H1 (cell line): ENCODE results near the gene GFY. TPM values are rescaled to one million over a fixed set of nuclear protein-coding genes. Genes with fewer than 3 reads are reported as not detected.

Experiments used
- CTCF ChIA-PET: fragments of 300-600 bp; sonication (Branson Sonifier 250); formaldehyde crosslinking; loops from one replicate; lab custom pipeline; 2021; ENCODE audit not compliant: partially characterized antibody; lab: Charles Lee
- POLR2A ChIA-PET: fragments of 300-600 bp; sonication (Branson Sonifier 250); formaldehyde crosslinking; loops from one replicate; lab custom pipeline; 2021; ENCODE audit warnings: inconsistent platforms; ENCODE audit not compliant: partially characterized antibody; lab: Charles Lee
- DNase-seq, 2 experiments: peaks; one replicate each; pipeline versions ENCODE4 v3.0.0 to v3.0.0-alpha.2; 2010 to 2022; ENCODE audit warnings: low spot score in 2 of 2, low read depth in 1 of 2, mixed read lengths in 1 of 2
- FAIRE-seq: peaks from 2 replicates; lab custom pipeline; 2011; peaks lifted over from hg19 to GRCh38; lab: Jason Lieb, UNC
- H2AFZ ChIP-seq: 2 replicates; pipeline ENCODE4 v1.8.1; 2012; ENCODE audit warnings: low read length, inconsistent platforms
- H2AK5ac ChIP-seq: 2 replicates; pipeline ENCODE4 v1.6.1; 2013; ENCODE audit warnings: low read depth, low read length
- H2BK120ac ChIP-seq: replicated peaks from 2 replicates; pipeline ENCODE3; 2013; ENCODE audit warnings: low read depth, low read length, inconsistent platforms
- H2BK12ac ChIP-seq: 2 replicates; pipeline ENCODE4 v1.6.1; 2013; ENCODE audit warnings: low read depth, low read length
- H2BK15ac ChIP-seq: 2 replicates; pipeline ENCODE4 v1.6.1; 2013; ENCODE audit warnings: low read length
- H2BK20ac ChIP-seq: 2 replicates; pipeline ENCODE4 v1.6.1; 2013; ENCODE audit warnings: low read length
- H2BK5ac ChIP-seq: 2 replicates; pipeline ENCODE4 v1.6.1; 2013; ENCODE audit warnings: low read depth, low read length
- H3K14ac ChIP-seq: 2 replicates; pipeline ENCODE4 v1.6.1; 2013; ENCODE audit warnings: inconsistent platforms; ENCODE audit not compliant: insufficient read length
- H3K18ac ChIP-seq: 2 replicates; pipeline ENCODE4 v1.6.1; 2013; ENCODE audit warnings: low read length; ENCODE audit errors: extremely low read depth
- H3K23ac ChIP-seq: 2 replicates; pipeline ENCODE4 v1.6.1; 2013; ENCODE audit warnings: inconsistent platforms; ENCODE audit not compliant: insufficient read length
- H3K23me2 ChIP-seq: 2 replicates; pipeline ENCODE4 v1.6.1; 2013; ENCODE audit warnings: low read depth, low read length
- H3K27ac ChIP-seq: 2 replicates; pipeline ENCODE4 v1.6.1; 2011; ENCODE audit warnings: low read depth, low read length, inconsistent platforms
- H3K27me3 ChIP-seq, 4 experiments: replicated peaks in 1 of 4; 1 replicate in 1 of 4; 2 replicates in 3 of 4; pipeline versions ENCODE4 v1.6.1 to v1.8.1; 2011 to 2013; ENCODE audit warnings: low read length in 3 of 4, mild to moderate bottlenecking in 3 of 4, inconsistent platforms in 2 of 4, mixed read lengths in 2 of 4, moderate library complexity in 1 of 4; ENCODE audit not compliant: control insufficient read depth in 3 of 4, insufficient read depth in 3 of 4; ENCODE audit errors: extremely low read depth in 1 of 4
- H3K36me3 ChIP-seq, 4 experiments: 2 replicates each; pipeline versions ENCODE4 v1.6.1 to v1.8.1; 2011 to 2013; ENCODE audit warnings: mild to moderate bottlenecking in 4 of 4, low read length in 3 of 4, moderate library complexity in 2 of 4, control low read depth in 1 of 4, inconsistent platforms in 1 of 4; ENCODE audit not compliant: insufficient read depth in 4 of 4, control insufficient read depth in 2 of 4
- H3K4ac ChIP-seq: replicated peaks from 2 replicates; pipeline ENCODE3; 2013; ENCODE audit warnings: low read length, low read depth, mixed read lengths, inconsistent platforms; ENCODE audit not compliant: insufficient read length
- H3K4me1 ChIP-seq, 4 experiments: replicated peaks in 1 of 4; 1 replicate in 1 of 4; 2 replicates in 3 of 4; pipeline versions ENCODE4 v1.6.1 to v1.8.1; 2011 to 2013; ENCODE audit warnings: low read length in 3 of 4, inconsistent platforms in 2 of 4, mixed read lengths in 1 of 4; ENCODE audit not compliant: insufficient read depth in 4 of 4, control insufficient read depth in 3 of 4
- H3K4me2 ChIP-seq, 2 experiments: 2 replicates each; pipeline versions ENCODE4 v1.6.1 to v1.8.1; 2011 to 2013; ENCODE audit warnings: low read depth in 2 of 2, low read length in 2 of 2, control low read depth in 1 of 2, inconsistent platforms in 1 of 2, mild to moderate bottlenecking in 1 of 2; ENCODE audit not compliant: insufficient read depth in 1 of 2
- H3K4me3 ChIP-seq, 4 experiments: fragments of 200-600, 300-600 bp in 1 of 4; sonication (generic), shearing (Covaris generic), sonication (Bioruptor Twin) in 1 of 4; 2 replicates each; pipeline versions ENCODE4 v1.5.1 to v1.8.1; 2011 to 2016; ENCODE audit warnings: low read length in 4 of 4, low read depth in 3 of 4, control low read depth in 2 of 4, inconsistent platforms in 2 of 4, mild to moderate bottlenecking in 2 of 4, mixed read lengths in 1 of 4, moderate library complexity in 1 of 4; ENCODE audit not compliant: insufficient read depth in 2 of 4; ENCODE audit errors: extremely low read depth in 1 of 4
- H3K56ac ChIP-seq: replicated peaks from 2 replicates; pipeline ENCODE3; 2013; ENCODE audit warnings: low read depth, mild to moderate bottlenecking, mixed read lengths, low read length, inconsistent platforms; ENCODE audit not compliant: insufficient read length
- H3K79me1 ChIP-seq: 2 replicates; pipeline ENCODE4 v1.6.1; 2013; ENCODE audit warnings: low read depth, low read length, control low read depth
- H3K79me2 ChIP-seq, 2 experiments: 2 replicates each; pipeline versions ENCODE4 v1.6.1 to v1.8.1; 2012 to 2013; ENCODE audit warnings: low read length in 2 of 2, mild to moderate bottlenecking in 2 of 2, inconsistent platforms in 1 of 2; ENCODE audit not compliant: insufficient read depth in 2 of 2, control insufficient read depth in 1 of 2
- H3K9ac ChIP-seq, 4 experiments: replicated peaks in 1 of 4; 1 replicate in 1 of 4; 2 replicates in 3 of 4; pipeline versions ENCODE4 v1.6.1 to v1.8.1; 2011 to 2013; ENCODE audit warnings: low read depth in 3 of 4, low read length in 3 of 4, control low read depth in 2 of 4, mild to moderate bottlenecking in 2 of 4, moderate library complexity in 2 of 4, inconsistent platforms in 1 of 4; ENCODE audit errors: extremely low read depth in 1 of 4
- H3K9me3 ChIP-seq, 2 experiments: 2 replicates each; pipeline versions ENCODE4 v1.6.1 to v1.8.1; 2012 to 2013; ENCODE audit warnings: mild to moderate bottlenecking in 2 of 2, moderate library complexity in 2 of 2, control low read depth in 1 of 2, inconsistent platforms in 1 of 2, low read depth in 1 of 2, low read length in 1 of 2, mixed read lengths in 1 of 2; ENCODE audit not compliant: insufficient read depth in 2 of 2
- H4K20me1 ChIP-seq, 2 experiments: replicated peaks in 1 of 2; 2 replicates each; pipeline versions ENCODE3 to v1.8.1; 2011 to 2013; ENCODE audit warnings: inconsistent platforms in 2 of 2, low read length in 2 of 2, mild to moderate bottlenecking in 1 of 2; ENCODE audit not compliant: insufficient read depth in 2 of 2, control insufficient read depth in 1 of 2
- H4K5ac ChIP-seq: 2 replicates; pipeline ENCODE4 v1.6.1; 2013; ENCODE audit warnings: low read length, low read depth, mixed read lengths, inconsistent platforms; ENCODE audit not compliant: insufficient read length
- H4K8ac ChIP-seq: 2 replicates; pipeline ENCODE4 v1.8.0; 2013; ENCODE audit warnings: mild to moderate bottlenecking, moderate library complexity, low read length, inconsistent platforms; ENCODE audit not compliant: insufficient read depth; ENCODE audit errors: extremely low read depth
- H4K91ac ChIP-seq: replicated peaks from 2 replicates; pipeline ENCODE3; 2013; ENCODE audit warnings: low read length, mixed read lengths, inconsistent platforms; ENCODE audit not compliant: insufficient read length
- EP300 ChIP-seq, 2 experiments: IDR thresholded peaks; 1 replicate in 1 of 2; 2 replicates in 1 of 2; pipeline ENCODE4 v1.6.1; 2011 to 2012; ENCODE audit warnings: low read depth in 2 of 2, low read length in 2 of 2, mild to moderate bottlenecking in 2 of 2, borderline replicate concordance in 1 of 2, inconsistent platforms in 1 of 2, moderate library complexity in 1 of 2
- SIX5 ChIP-seq: IDR thresholded peaks from 2 replicates; pipeline ENCODE4 v1.6.1; 2011; ENCODE audit warnings: mild to moderate bottlenecking, low read depth, low read length
- SP4 ChIP-seq: IDR thresholded peaks from 2 replicates; pipeline ENCODE4 v1.6.1; 2012; ENCODE audit warnings: low read length, inconsistent platforms
- WGBS, 2 experiments: shearing (Covaris generic) in 1 of 2; methylation state at CpG; one replicate each; pipeline versions ENCODE4 v1.1.6 to v1.1.7; 2013 to 2015; ENCODE audit warnings: low lambda C conversion rate in 2 of 2, mixed read lengths in 2 of 2, inconsistent platforms in 1 of 2, low coverage in 1 of 2, missing lambda C conversion rate in 1 of 2; ENCODE audit not compliant: insufficient replicate concordance in 2 of 2, insufficient coverage in 1 of 2, insufficient read length in 1 of 2; ENCODE audit errors: extremely low coverage in 1 of 2, missing lambda C conversion rate in 1 of 2; 5-methylcytosine and 5-hydroxymethylcytosine counted together
- polyA plus RNA-seq, 7 experiments: library from polyadenylated mRNA; depleted of rRNA in 3 of 7; stranded (reverse) in 5 of 7; unstranded in 2 of 7; fragments of >200 nt in 5 of 7; fragments of 200-250 nt in 2 of 7; gene quantifications; 1 replicate in 5 of 7; 2 replicates in 1 of 7; 4 replicates in 1 of 7; pipeline versions ENCODE4 v1.2.1 to v1.2.3, GENCODE V29; 2011 to 2013; ENCODE audit warnings: missing spikeins in 2 of 7, mixed read lengths in 2 of 7
- total RNA-seq: library from RNA; stranded (reverse); fragmentation: NEBNext Ultra II Directional; extraction: Animal tissue kit (Norgen Biotek cat#: 25700); gene quantifications from 2 replicates; pipeline ENCODE4 v1.2.1, GENCODE V29; 2021

The GFY gene
- total and polyA plus RNA-seq, 2 of the 8 experiments (the other 6 are each of a cell fraction or from before 2014, with no cell fraction given): 0.68 to 0.93 TPM

GRCh38 chr19:49395581-49396407 lies 29.4 kb upstream of the GFY start:
- Histone ChIP-seq H3K56ac (no peak overlapping the region), H3K36me3 (no peaks in the 10 kb centered on the region), H4K8ac (no peak overlapping the region), H3K4me3 (no peak overlapping the region), H3K9ac (no peak overlapping the region; a peak in 1 of 7 replicates), H3K27me3 (no peaks in the 10 kb centered on the region), H2BK15ac (0 out of 2 replicates have a peak overlapping the region, but pooled peaks have one; percentile 46), H3K23me2 (no peaks in the 10 kb centered on the region), H2BK12ac (no peak overlapping the region), H2BK120ac (no peak overlapping the region), H2AK5ac (no peak overlapping the region; the same call in 1 of the 2 replicates), H3K27ac (no peak overlapping the region), H3K4me1 (peaks cover 0 to 16% (median 6%) of the 10 kb centered on the region in 4 experiments; a peak in 3 of 7 replicates), H3K18ac (peak overlapping the region; percentile 48; the same call in 1 of the 2 replicates), H2BK20ac (no peak overlapping the region), H2AFZ (peak overlapping the region; percentile 17; the same call in 1 of the 2 replicates), H3K9me3 (no peaks in the 10 kb centered on the region), H3K23ac (no peak overlapping the region), H3K79me1 (no peaks in the 10 kb centered on the region), H2BK5ac (no peak overlapping the region), H4K5ac (no peak overlapping the region), H3K4me2 (no peak overlapping the region), H4K20me1 (no peaks in the 10 kb centered on the region), H3K4ac (no peak overlapping the region), H3K14ac (no peak overlapping the region), H4K91ac (no peak overlapping the region), H3K79me2 (no peaks in the 10 kb centered on the region)
- POLR2A ChIA-PET: interaction anchor here (1.0 to 3.2 kb wide), 4 partner anchors 14 to 75 kb away, joined by 3 to 12 read pairs (median 4); partner anchors contain the start of gene GFY
- DNase-seq: no peak
- CTCF ChIA-PET: interaction anchor here (0.7 to 10.4 kb wide), 9 partner anchors 11 to 130 kb away, joined by 3 to 291 read pairs (median 4); no protein-coding TSS in a partner anchor
- no peak for FAIRE-seq
- WGBS, 2 experiments: 75% methylated on average over 14 of the region's 15 CpGs; no CpG with 5 or more reads in 1 of the 2 experiments
- TF ChIP-seq SP4 (no peak), EP300 (IDR thresholded peaks at IDR 0.05; ENCODE audit: borderline replicate concordance in 1 of 2, low read depth in 2 of 2, low read length in 2 of 2) (no peak), SIX5 (no peak)
